HCT116 (cell line): ENCODE measurements around the gene APOB.

Experiments used
- ATF3 ChIP-seq: IDR thresholded peaks from 2 replicates; pipeline ENCODE4 v1.6.1; 2012
- CBX3 ChIP-seq: IDR thresholded peaks from 2 replicates; pipeline ENCODE4 v1.6.1; 2012; ENCODE audit warnings: low read depth
- ELF1 ChIP-seq: IDR thresholded peaks from 2 replicates; pipeline ENCODE4 v1.6.1; 2012; ENCODE audit warnings: low read depth, borderline replicate concordance
- EZH2 ChIP-seq: fragments of 200-600 bp; sonication (generic); IDR thresholded peaks from 2 replicates; pipeline ENCODE4 v1.6.1; 2017; ENCODE audit warnings: antibody characterized with exemption, mixed run types
- POLR2A ChIP-seq: IDR thresholded peaks from 2 replicates; pipeline ENCODE4 v1.7.0; 2011; ENCODE audit warnings: borderline replicate concordance; ENCODE audit not compliant: insufficient read depth, insufficient read length; ENCODE audit errors: extremely low read depth
- RAD21 ChIP-seq: IDR thresholded peaks from 2 replicates; pipeline ENCODE4 v1.6.1; 2012; ENCODE audit warnings: low read depth, mild to moderate bottlenecking
- REST ChIP-seq: IDR thresholded peaks from 2 replicates; pipeline ENCODE4 v1.6.1; 2012; ENCODE audit warnings: low read depth
- SIN3A ChIP-seq: IDR thresholded peaks from 2 replicates; pipeline ENCODE4 v1.6.1; 2012; ENCODE audit warnings: low read depth
- SP1 ChIP-seq: IDR thresholded peaks from 2 replicates; pipeline ENCODE4 v1.6.1; 2012; ENCODE audit warnings: low read depth
- YY1 ChIP-seq: IDR thresholded peaks from 2 replicates; pipeline ENCODE4 v1.6.1; 2011; ENCODE audit warnings: low read length, low read depth, moderate library complexity, mild to moderate bottlenecking; ENCODE audit not compliant: insufficient replicate concordance; ENCODE audit errors: extremely low read depth
- ZFX ChIP-seq: fragments of 450-650 bp; IDR thresholded peaks from 2 replicates; pipeline ENCODE4 v1.6.1; 2017
- ZNF274 ChIP-seq: fragments of 200-500 bp; sonication (Bioruptor generic); IDR thresholded peaks from 2 replicates; pipeline ENCODE4 v1.6.1; 2014; ENCODE audit warnings: mild to moderate bottlenecking, low read depth, low read length, inconsistent platforms
- TF ChIP-seq, protein P1 (sequence below), 3 experiments: fragments of 200-600 bp in 1 of 3; sonication (generic) in 1 of 3; IDR thresholded peaks in 2 of 3; conservative IDR thresholded peaks in 1 of 3; 2 replicates each; pipeline ENCODE4 v1.5.1; 2012 to 2017; ENCODE audit warnings: low read depth in 2 of 3, low read length in 2 of 3, antibody characterized with exemption in 1 of 3, borderline replicate concordance in 1 of 3, control low read depth in 1 of 3, mild to moderate bottlenecking in 1 of 3, mixed read lengths in 1 of 3, mixed run types in 1 of 3, moderate library complexity in 1 of 3; ENCODE audit not compliant: insufficient read depth in 1 of 3
- TF ChIP-seq, protein P2 (sequence below): IDR thresholded peaks from 2 replicates; pipeline ENCODE4 v1.6.1; 2012

DNA sequence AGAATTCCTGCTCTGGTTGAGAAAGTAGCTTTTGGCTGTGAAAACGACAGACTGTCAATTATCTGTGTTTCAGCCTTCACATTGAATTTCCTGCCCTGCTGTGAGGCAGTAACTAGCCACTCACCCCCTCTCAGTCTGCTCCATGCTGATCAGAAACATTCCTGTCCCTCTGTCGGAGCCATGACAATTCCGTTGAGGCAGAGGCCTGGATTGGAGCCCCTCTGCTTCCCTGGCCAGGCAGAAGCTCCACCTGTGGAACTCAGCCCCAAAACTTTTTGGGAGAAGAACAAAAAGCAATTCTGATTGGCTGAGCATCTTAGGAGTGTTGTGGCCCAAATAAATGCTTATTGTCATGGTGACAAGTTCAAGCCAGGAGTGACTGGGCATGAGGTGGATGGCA is 60.0 kb downstream of the APOB start:
- TF ChIP-seq, protein P1, sequence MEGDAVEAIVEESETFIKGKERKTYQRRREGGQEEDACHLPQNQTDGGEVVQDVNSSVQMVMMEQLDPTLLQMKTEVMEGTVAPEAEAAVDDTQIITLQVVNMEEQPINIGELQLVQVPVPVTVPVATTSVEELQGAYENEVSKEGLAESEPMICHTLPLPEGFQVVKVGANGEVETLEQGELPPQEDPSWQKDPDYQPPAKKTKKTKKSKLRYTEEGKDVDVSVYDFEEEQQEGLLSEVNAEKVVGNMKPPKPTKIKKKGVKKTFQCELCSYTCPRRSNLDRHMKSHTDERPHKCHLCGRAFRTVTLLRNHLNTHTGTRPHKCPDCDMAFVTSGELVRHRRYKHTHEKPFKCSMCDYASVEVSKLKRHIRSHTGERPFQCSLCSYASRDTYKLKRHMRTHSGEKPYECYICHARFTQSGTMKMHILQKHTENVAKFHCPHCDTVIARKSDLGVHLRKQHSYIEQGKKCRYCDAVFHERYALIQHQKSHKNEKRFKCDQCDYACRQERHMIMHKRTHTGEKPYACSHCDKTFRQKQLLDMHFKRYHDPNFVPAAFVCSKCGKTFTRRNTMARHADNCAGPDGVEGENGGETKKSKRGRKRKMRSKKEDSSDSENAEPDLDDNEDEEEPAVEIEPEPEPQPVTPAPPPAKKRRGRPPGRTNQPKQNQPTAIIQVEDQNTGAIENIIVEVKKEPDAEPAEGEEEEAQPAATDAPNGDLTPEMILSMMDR (IDR thresholded peaks at IDR 0.05 in 2 of 3, conservative IDR thresholded peaks at IDR 0.05 in 1 of 3; ENCODE audit: borderline replicate concordance in 1 of 3, insufficient read depth in 1 of 3, low read depth in 2 of 3, low read length in 2 of 3), result no peak
- TF ChIP-seq YY1 (no peak), CBX3 (no peak), RAD21 (no peak), POLR2A (no peak), ZNF274 (no peak), REST (no peak), SIN3A (no peak), SP1 (no peak), ATF3 (no peak), EZH2 (no peak), ELF1 (no peak), ZFX (no peak)
- TF ChIP-seq, protein P2, sequence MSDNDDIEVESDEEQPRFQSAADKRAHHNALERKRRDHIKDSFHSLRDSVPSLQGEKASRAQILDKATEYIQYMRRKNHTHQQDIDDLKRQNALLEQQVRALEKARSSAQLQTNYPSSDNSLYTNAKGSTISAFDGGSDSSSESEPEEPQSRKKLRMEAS, result no peak
